GM12873 (cell line): ENCODE data around the gene TBX3.

ENCODE experiments used
- CTCF ChIP-seq: IDR thresholded peaks from 2 replicates; pipeline ENCODE4 v1.5.1; 2012; ENCODE audit warnings: low read depth, mild to moderate bottlenecking, moderate library complexity, low read length, control low read depth; ENCODE audit not compliant: insufficient read depth; ENCODE audit errors: missing control alignments

Gene TBX3

GRCh38 chr12:114684098-114684869 lies at the start of gene TBX3:
Gene TBX3, minus strand, starts transcription at chr12:114684175. Its CDS starts 975 bp downstream, at chr12:114683200.
- TF ChIP-seq CTCF, result peak; percentile 28

GRCh38 chr12:114732426-114733030 lies 48.6 kb upstream of the TBX3 start:
- TF ChIP-seq CTCF, result no peak

GRCh38 chr12:114729731-114730130 lies 45.8 kb upstream of the TBX3 start:
- no peak for TF ChIP-seq CTCF

GRCh38 chr12:114726092-114726710 lies 42.2 kb upstream of the TBX3 start:
- no peak for TF ChIP-seq CTCF

GRCh38 chr12:114721266-114721665 lies 37.3 kb upstream of the TBX3 start:
- TF ChIP-seq CTCF, result no peak

GRCh38 chr12:114713466-114714215 lies 29.7 kb upstream of the TBX3 start:
- no peak for TF ChIP-seq CTCF
